ENCODE data around the gene LSAMP. TPM values are rescaled to one million over a fixed set of nuclear protein-coding genes. Genes with fewer than 3 reads are reported as not detected.
"Not testable (repeated sequence)": the region's sequence is repeated elsewhere in the genome, so short reads cannot be mapped to it uniquely, and the experiment has no call there.

LSAMP gene
- total and polyA plus RNA-seq, 2 experiments from 2014 or later, result 2.0 to 2.9 TPM

GRCh38 chr3:115783426-115783825, 661.9 kb downstream of the LSAMP start:
- peak overlapping the region; percentile 80 for H3K4me3 Mint-ChIP-seq
- Histone ChIP-seq H3K4me2 (peak overlapping the region; percentile 83), H3K4me3 (peak overlapping the region; percentile 89), H2AFZ (peak overlapping the region; percentile 97), H3K4me1 (ENCODE audit: insufficient read depth) (peaks cover 15% of the 10 kb centered on the region)
- H3K9me2 ChIP-seq (ENCODE audit: insufficient read depth); DNase-seq (ENCODE audit: low spot score); H3K36me3 Mint-ChIP-seq (ENCODE audit: low read depth); H3K27me3 Mint-ChIP-seq (ENCODE audit: insufficient read depth, low read depth, poor library complexity); H3K4me1 Mint-ChIP-seq; H3K27me3 ChIP-seq (ENCODE audit: insufficient read depth); H3K36me3 ChIP-seq (ENCODE audit: insufficient read depth); H4K20me1 ChIP-seq (replicated peaks; ENCODE audit: insufficient read depth); ATAC-seq; H3K27ac ChIP-seq (ENCODE audit: low read depth); H3K27ac Mint-ChIP-seq; H3K79me2 ChIP-seq (replicated peaks; ENCODE audit: insufficient read depth); H3F3A ChIP-seq (replicated peaks; ENCODE audit: low read depth); H3K9me3 Mint-ChIP-seq: not testable (repeated sequence)

DNA sequence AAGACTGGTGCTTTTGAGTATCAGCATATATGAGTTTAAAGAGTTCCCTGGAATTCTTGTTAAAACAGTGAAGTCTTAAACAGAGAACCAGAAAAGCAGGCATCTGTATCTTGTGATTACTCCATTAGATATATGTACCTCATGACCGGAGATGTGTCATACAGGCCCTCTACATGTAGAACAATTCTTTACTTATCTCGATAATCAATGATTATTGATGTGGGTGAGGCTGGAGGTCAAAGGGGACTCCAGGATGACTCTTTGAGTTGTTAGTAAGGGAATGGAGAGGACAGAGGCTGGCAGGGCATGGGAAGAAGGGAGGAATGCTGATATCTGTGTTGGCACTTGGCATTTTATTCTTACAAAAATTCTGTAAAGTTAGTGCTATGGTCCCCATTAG, 666.3 kb downstream of the LSAMP start:
- Mint-ChIP-seq H3K9me3 (no peaks in the 10 kb centered on the region), H3K27me3 (ENCODE audit: insufficient read depth, low read depth, poor library complexity) (no peaks in the 10 kb centered on the region), H3K4me1 (no peaks in the 10 kb centered on the region), H3K4me3 (no peak overlapping the region), H3K27ac (no peak overlapping the region), H3K36me3 (ENCODE audit: low read depth) (no peaks in the 10 kb centered on the region)
- no peaks in the 10 kb centered on the region for H4K20me1 ChIP-seq (replicated peaks; ENCODE audit: insufficient read depth)
- peaks cover 4% of the 10 kb centered on the region; the same call in 1 of the 2 replicates for H3K4me1 ChIP-seq (ENCODE audit: insufficient read depth)
- no peaks in the 10 kb centered on the region for H3F3A ChIP-seq (replicated peaks; ENCODE audit: low read depth)
- no peaks in the 10 kb centered on the region for H3K27me3 ChIP-seq (ENCODE audit: insufficient read depth)
- no peak for ATAC-seq
- H2AFZ ChIP-seq, result no peak overlapping the region
- no peaks in the 10 kb centered on the region for H3K36me3 ChIP-seq (ENCODE audit: insufficient read depth)
- H3K4me3 ChIP-seq, result no peak overlapping the region
- no peaks in the 10 kb centered on the region for H3K9me2 ChIP-seq (ENCODE audit: insufficient read depth)
- DNase-seq (ENCODE audit: low spot score), result no peak
- H3K79me2 ChIP-seq (replicated peaks; ENCODE audit: insufficient read depth), result no peaks in the 10 kb centered on the region
- H3K4me2 ChIP-seq, result no peak overlapping the region
- TF ChIP-seq EZH2 (IDR thresholded peaks at IDR 0.05; ENCODE audit: low read depth, unreplicated experiment) (no peak), POLR2AphosphoS5 (IDR thresholded peaks at IDR 0.05; ENCODE audit: low read depth) (no peak), STAT1 (IDR thresholded peaks at IDR 0.05; ENCODE audit: unreplicated experiment) (no peak), ZNF114 (CRISPR knock-in tag; IDR thresholded peaks at IDR 0.05) (no peak), EZH2phosphoT487 (IDR thresholded peaks at IDR 0.05; ENCODE audit: unreplicated experiment) (no peak), ZNF462 (CRISPR knock-in tag; IDR thresholded peaks at IDR 0.05) (no peak), CTCF (conservative IDR thresholded peaks at IDR 0.05; ENCODE audit: low read depth in 2 of 2) (no peak)
- no peak overlapping the region for H3K27ac ChIP-seq (ENCODE audit: low read depth)
